ENCODE measurements around the gene TAF11L13. TPM values are rescaled to one million over a fixed set of nuclear protein-coding genes. Genes with fewer than 3 reads are reported as not detected.

The TAF11L13 gene
- total RNA-seq, 1 donor from 2014 or later, result not detected

GRCh38 chr5:17655921-17656320 is 24.0 kb downstream of the TAF11L13 start:
- H3K4me3 ChIP-seq, result no peak overlapping the region
- H3K4me1 ChIP-seq, result no peaks in the 10 kb centered on the region
- intact Hi-C loops (cut with micrococcal nuclease), result no loop called here
- H3K36me3 ChIP-seq, result no peaks in the 10 kb centered on the region
- no peak overlapping the region for H3K27ac ChIP-seq (replicated peaks)
- no peak for DNase-seq
- H3K27me3 ChIP-seq (ENCODE audit: low read depth), result no peaks in the 10 kb centered on the region
- TF ChIP-seq CTCF (IDR thresholded peaks at IDR 0.05; ENCODE audit: borderline replicate concordance), result no peak
- H3K9me3 ChIP-seq (replicated peaks), result peaks cover 42% of the 10 kb centered on the region

- no peak overlapping the region for H3K4me3 ChIP-seq
- peaks cover 39% of the 10 kb centered on the region for H3K9me3 ChIP-seq (replicated peaks)
- H3K4me1 ChIP-seq, result no peaks in the 10 kb centered on the region
- H3K36me3 ChIP-seq, result no peaks in the 10 kb centered on the region
- H3K27ac ChIP-seq (replicated peaks), result no peak overlapping the region
- no peak for TF ChIP-seq CTCF (IDR thresholded peaks at IDR 0.05; ENCODE audit: borderline replicate concordance)
- no peaks in the 10 kb centered on the region for H3K27me3 ChIP-seq (ENCODE audit: low read depth)
- intact Hi-C loops (cut with micrococcal nuclease), result no loop called here
- DNase-seq, result no peak
Measured at GRCh38 chr5:17663182-17663581, 31.3 kb downstream of the TAF11L13 start.

GRCh38 chr5:17665836-17666235 is 33.9 kb downstream of the TAF11L13 start:
- no peaks in the 10 kb centered on the region for H3K4me1 ChIP-seq
- intact Hi-C loops (cut with micrococcal nuclease), result no loop called here
- no peak for DNase-seq
- no peak overlapping the region for H3K4me3 ChIP-seq
- H3K27ac ChIP-seq (replicated peaks), result no peak overlapping the region
- H3K36me3 ChIP-seq, result no peaks in the 10 kb centered on the region
- no peaks in the 10 kb centered on the region for H3K27me3 ChIP-seq (ENCODE audit: low read depth)
- peaks cover 13% of the 10 kb centered on the region for H3K9me3 ChIP-seq (replicated peaks)
- TF ChIP-seq CTCF (IDR thresholded peaks at IDR 0.05; ENCODE audit: borderline replicate concordance), result no peak

- H3K27ac ChIP-seq (replicated peaks), result no peak overlapping the region
- no peak overlapping the region for H3K4me3 ChIP-seq
- H3K27me3 ChIP-seq (ENCODE audit: low read depth), result no peaks in the 10 kb centered on the region
- no peak for DNase-seq
- intact Hi-C loops (cut with micrococcal nuclease), result no loop called here
- no peak for TF ChIP-seq CTCF (IDR thresholded peaks at IDR 0.05; ENCODE audit: borderline replicate concordance)
- no peaks in the 10 kb centered on the region for H3K36me3 ChIP-seq
- no peaks in the 10 kb centered on the region for H3K4me1 ChIP-seq
- peaks cover 8% of the 10 kb centered on the region for H3K9me3 ChIP-seq (replicated peaks)
Measured at GRCh38 chr5:17666726-17667235, 34.9 kb downstream of the TAF11L13 start.

- intact Hi-C loops (cut with micrococcal nuclease), result no loop called here
- DNase-seq, result no peak
- no peak overlapping the region for H3K27ac ChIP-seq (replicated peaks)
- H3K4me3 ChIP-seq, result no peak overlapping the region
- no peaks in the 10 kb centered on the region for H3K27me3 ChIP-seq (ENCODE audit: low read depth)
- no peaks in the 10 kb centered on the region for H3K36me3 ChIP-seq
- TF ChIP-seq CTCF (IDR thresholded peaks at IDR 0.05; ENCODE audit: borderline replicate concordance), result no peak
- peaks cover 4% of the 10 kb centered on the region for H3K9me3 ChIP-seq (replicated peaks)
- H3K4me1 ChIP-seq, result no peaks in the 10 kb centered on the region
Measured at GRCh38 chr5:17670353-17670752, 38.5 kb downstream of the TAF11L13 start.

All from left ventricle myocardium inferior (tissue), 1 donor.